Activated CD4-positive, alpha-beta T cell treated with anti-CD3 and anti-CD28 coated beads for 24 hours (primary cell): ENCODE results near the gene AMZ1.
"Not testable (repeated sequence)": the region's sequence is repeated elsewhere in the genome, so short reads cannot be mapped to it uniquely, and the experiment has no call there.

ENCODE experiments used
- DNase-seq, 2 donors: peaks; one replicate each; pipeline ENCODE4 v3.0.0-alpha.2; 2020; ENCODE audit warnings: low read depth in 2 of 2

AMZ1 gene

GRCh38 chr7:2711895-2712675 lies 24.1 kb downstream of the AMZ1 start:
- DNase-seq, result no peak

DNA sequence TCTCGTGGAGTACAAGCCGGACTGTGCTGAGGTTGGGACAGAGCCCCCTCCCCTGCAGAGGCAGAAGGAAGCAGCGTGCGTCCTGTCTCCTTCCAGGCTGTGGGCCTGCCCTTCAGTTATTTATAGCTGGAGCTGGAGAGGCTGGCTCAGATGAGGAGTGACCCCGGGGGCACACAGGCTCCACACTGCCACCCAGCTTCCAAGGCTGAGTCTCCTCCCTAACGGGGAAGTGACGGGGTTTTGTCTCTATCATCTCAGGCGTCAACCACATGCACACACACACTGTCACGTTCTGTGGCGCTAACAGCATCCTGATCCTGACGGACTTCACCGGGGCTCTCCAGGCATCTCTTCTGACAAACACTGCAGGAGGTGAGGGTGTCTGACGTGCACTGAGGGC lies 25.4 kb downstream of the AMZ1 start:
- no peak for DNase-seq

DNA sequence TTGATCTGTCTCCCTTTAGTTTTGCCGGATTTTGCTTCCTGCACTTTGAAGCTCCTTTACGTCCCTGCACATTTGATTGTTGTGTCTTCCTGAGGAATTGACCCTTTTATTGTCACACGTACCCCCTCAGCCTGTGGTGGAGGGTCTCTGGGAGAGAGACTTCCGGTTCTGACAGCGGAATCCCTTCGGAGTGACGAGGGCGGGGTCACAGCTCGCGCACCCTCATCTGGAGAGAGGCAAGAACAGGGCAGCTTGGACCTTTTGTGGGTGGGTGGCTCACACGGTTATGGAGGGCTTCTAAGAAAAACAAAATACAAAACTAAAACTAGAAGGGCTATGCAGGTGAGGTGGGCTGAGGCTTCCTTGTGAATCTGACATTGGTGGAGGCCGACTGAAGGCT lies 26.0 kb downstream of the AMZ1 start:
- DNase-seq, result no peak

GRCh38 chr7:2714636-2715035 lies 26.6 kb downstream of the AMZ1 start:
- no peak for DNase-seq

DNA sequence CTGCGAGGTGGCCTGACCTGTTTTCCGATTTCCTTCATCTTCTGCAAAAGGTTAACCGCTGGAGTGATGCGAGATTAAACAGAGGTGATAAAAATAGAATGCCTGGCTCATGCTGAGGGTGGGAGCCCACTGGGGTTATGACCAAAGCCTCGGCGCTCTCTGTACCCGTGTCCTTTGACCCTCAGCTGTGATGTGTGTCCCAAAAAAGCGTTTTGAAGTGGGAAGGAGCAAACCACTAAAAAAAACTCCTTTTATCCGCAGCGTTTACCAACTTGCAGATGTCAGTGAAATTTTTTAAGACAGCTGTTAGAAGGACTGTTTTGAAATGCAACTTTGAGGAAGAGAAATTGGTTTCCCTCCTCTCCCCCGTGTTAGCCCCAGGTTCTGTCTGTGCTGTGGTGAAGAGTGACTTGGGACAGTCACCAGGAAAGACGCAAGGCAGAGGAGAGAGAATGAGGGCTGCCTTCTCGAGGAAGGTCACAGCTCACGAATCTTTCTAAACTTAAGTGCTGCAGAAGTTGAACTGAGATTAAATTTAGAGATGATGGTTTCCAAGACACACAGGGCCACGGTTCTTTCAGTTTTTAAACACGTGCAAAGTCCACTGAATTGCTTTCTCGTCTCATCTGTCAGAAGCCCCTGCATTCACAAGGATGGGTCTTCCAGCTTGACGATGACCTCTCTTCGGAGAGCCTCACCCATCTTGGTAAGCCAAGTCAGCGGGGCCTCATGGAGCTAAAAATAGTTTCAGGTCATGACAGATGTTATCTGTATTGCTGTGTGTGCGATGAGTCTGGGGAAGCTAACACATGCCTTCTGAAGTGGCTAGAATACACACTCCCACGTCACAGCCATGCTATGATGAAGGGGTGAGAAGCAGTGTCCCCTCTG lies 27.6 kb downstream of the AMZ1 start:
- no peak for DNase-seq

GRCh38 chr7:2716488-2716887 lies 28.5 kb downstream of the AMZ1 start:
- no peak for DNase-seq

GRCh38 chr7:2716906-2717292 lies 28.9 kb downstream of the AMZ1 start:
- no peak for DNase-seq

- no peak for DNase-seq
Measured at GRCh38 chr7:2717293-2718261, 29.6 kb downstream of the AMZ1 start.

DNA sequence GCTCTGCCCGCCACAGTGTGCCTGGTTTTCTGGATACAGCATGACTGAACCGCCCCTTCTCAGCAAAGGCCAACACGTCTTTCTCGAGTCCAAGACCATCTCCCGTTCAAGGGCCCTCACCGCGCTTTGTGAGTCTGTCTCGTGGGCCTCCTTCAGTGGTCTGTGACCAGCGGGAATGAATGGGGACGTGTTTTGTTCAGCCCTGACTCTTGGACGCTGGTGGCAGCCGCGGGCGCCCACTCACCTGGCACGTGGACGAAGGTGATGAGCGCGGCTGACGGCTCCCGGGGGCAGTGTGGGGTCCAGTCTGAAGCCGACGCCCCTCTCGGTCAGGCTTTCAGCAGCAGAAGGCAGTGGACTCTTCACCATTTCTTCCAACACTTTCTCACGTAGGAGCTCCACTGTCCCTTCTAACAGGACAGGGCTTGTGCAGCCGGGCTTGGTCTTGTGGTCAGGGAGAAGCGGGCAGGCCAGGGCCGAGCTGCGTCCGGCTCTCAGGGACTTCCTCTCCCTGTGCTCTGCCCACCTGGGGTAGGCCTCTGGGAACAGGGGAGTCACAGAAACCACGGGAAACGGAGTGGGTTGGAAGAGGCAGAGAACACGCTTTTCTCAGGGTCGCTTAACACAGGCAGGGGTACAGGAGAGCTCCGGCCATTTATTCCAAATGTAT lies 30.4 kb downstream of the AMZ1 start:
- DNase-seq, result no peak

DNA sequence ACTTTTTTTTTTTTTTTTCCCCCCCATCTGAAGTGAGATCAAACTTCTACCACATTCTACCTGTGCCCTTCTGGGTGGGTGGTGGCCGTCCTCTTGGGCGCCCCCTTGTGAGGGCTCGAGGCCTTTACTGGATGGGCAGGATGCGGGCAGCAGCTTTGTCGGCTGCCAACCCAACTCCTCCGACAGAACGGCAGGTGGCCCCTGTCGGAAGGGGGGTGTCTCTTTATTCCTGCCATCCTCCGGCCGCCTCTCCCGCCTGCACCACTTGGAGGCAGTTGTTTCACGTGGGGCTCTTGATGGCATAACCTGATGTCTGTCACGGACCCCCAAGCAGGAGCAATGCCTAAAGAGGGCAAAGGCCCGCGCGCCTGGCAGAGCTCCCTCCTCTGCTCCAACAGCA lies 31.0 kb downstream of the AMZ1 start:
- DNase-seq, result peak; percentile 52

GRCh38 chr7:2720024-2720423 lies 32.0 kb downstream of the AMZ1 start:
- DNase-seq, result no peak

- DNase-seq, result no peak
Measured at GRCh38 chr7:2721842-2722241, 33.8 kb downstream of the AMZ1 start.

- DNase-seq, result no peak
Measured at GRCh38 chr7:2722591-2722990, 34.6 kb downstream of the AMZ1 start.

- no peak for DNase-seq
Measured at GRCh38 chr7:2723138-2723850, 35.3 kb downstream of the AMZ1 start.

DNA sequence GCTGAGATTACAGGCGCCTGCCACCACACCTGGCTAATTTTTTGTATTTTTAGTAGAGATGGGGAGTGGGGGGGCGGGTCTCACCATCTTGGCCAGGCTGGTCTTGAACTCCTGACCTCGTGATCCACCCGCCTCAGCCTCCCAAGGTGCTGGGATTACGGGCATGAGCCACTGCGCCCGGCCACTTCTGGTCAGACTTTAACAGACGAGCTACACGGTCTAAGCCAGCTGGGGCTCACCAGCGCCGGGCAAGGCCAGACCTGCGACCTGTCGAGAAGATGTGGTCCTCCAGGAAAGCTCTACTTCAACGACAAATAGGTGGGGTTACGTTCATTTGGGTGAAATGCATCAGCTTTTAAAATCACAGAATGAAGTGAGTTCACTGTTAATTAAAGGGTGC lies 36.0 kb downstream of the AMZ1 start:
- DNase-seq, result not testable (repeated sequence)

GRCh38 chr7:2724453-2725177 lies 36.6 kb downstream of the AMZ1 start:
- no peak for DNase-seq

GRCh38 chr7:2725178-2726105 lies 37.4 kb downstream of the AMZ1 start:
- DNase-seq, result no peak

DNA sequence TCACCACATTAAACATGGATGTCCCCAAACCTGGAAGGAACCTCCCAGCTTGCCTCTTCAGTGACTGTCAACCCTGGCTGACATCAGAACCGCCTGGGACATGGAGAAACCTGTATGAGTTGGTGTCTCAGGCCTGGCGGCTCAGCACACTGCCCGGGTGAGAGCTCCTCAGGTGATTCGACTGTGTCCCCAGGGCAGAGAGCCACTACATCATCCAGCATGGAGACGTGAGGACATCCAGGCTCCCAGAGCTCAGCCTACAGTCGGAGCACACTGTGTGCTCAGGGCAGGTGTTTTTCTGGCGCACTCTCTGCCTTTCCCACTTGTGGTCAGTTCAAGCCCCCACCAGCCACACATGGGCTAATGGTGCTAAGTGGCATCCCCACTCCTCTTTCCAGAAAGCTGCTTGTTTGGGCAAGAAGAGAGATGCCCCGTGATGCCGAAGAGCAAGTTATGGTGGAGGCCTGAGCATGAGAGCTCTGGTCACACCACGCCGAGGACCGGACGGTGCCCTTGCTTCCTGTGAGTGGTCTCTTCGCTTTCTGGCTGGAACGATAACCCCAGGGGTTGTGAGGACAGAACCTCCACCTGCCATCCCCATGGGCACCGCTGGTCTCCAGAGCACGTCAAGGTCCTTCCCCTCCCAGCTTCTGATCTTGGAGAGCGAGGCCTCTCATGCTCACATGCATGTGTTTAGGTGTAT lies 38.5 kb downstream of the AMZ1 start:
- no peak for DNase-seq
